GM19438 (cell line): ENCODE measurements around the gene SERPINH1.
A peak's percentile ranks its signal among the peaks of the same experiment; 100 is the strongest.

Experiments
- ATAC-seq: cut with Tn5 transposase; IDR thresholded peaks from one replicate; pipeline ENCODE4 v1.9.1; 2021; ENCODE audit warnings: low read depth; ENCODE audit not compliant: unreplicated experiment

The SERPINH1 gene

GRCh38 chr11:75562048-75562835, at the start of gene SERPINH1:
TSS of gene SERPINH1 (plus strand) at chr11:75562253. CDS start at chr11:75566350, 4,097 bp downstream.
- ATAC-seq = peak; percentile 71

GRCh38 chr11:75513250-75513649, 48.8 kb upstream of the SERPINH1 start:
- ATAC-seq = no peak

GRCh38 chr11:75514596-75514995, 47.5 kb upstream of the SERPINH1 start:
- no peak for ATAC-seq

- ATAC-seq = no peak
Measured at GRCh38 chr11:75516140-75516539, 45.9 kb upstream of the SERPINH1 start.

GRCh38 chr11:75516886-75517285, 45.2 kb upstream of the SERPINH1 start:
- ATAC-seq = no peak

GRCh38 chr11:75518204-75518549, 43.9 kb upstream of the SERPINH1 start:
- no peak for ATAC-seq

- no peak for ATAC-seq
Measured at GRCh38 chr11:75518771-75519653, 43.0 kb upstream of the SERPINH1 start.

- ATAC-seq = no peak
Measured at GRCh38 chr11:75520688-75521087, 41.4 kb upstream of the SERPINH1 start.

GRCh38 chr11:75522286-75523044, 39.6 kb upstream of the SERPINH1 start:
- ATAC-seq = no peak

GRCh38 chr11:75523189-75523588, 38.9 kb upstream of the SERPINH1 start:
- no peak for ATAC-seq

- ATAC-seq = no peak
Measured at GRCh38 chr11:75523811-75524664, 38.0 kb upstream of the SERPINH1 start.

GRCh38 chr11:75524665-75525432, 37.2 kb upstream of the SERPINH1 start:
- no peak for ATAC-seq

- ATAC-seq = peak; percentile 58
Measured at GRCh38 chr11:75525433-75526191, 36.4 kb upstream of the SERPINH1 start, which contains the start of gene GDPD5. TSS of gene GDPD5 (minus strand) at chr11:75525941. CDS start at chr11:75477735, 48,206 bp downstream.

- ATAC-seq = no peak
Measured at GRCh38 chr11:75526192-75526541, 35.9 kb upstream of the SERPINH1 start.

- no peak for ATAC-seq
Measured at GRCh38 chr11:75527130-75527529, 34.9 kb upstream of the SERPINH1 start.

- ATAC-seq = no peak
Measured at GRCh38 chr11:75527938-75528735, 33.9 kb upstream of the SERPINH1 start.

- ATAC-seq = no peak
Measured at GRCh38 chr11:75530577-75530976, 31.5 kb upstream of the SERPINH1 start.

GRCh38 chr11:75531325-75531724, 30.7 kb upstream of the SERPINH1 start:
- no peak for ATAC-seq
